Measurements from ENCODE around the gene PKP1. TPM values are rescaled to one million over a fixed set of nuclear protein-coding genes. Genes with fewer than 3 reads are reported as not detected.

PKP1 gene
- polyA plus RNA-seq, 12 donors: 3.8 to 125 (median 6.6) TPM; not detected in 1

DNA sequence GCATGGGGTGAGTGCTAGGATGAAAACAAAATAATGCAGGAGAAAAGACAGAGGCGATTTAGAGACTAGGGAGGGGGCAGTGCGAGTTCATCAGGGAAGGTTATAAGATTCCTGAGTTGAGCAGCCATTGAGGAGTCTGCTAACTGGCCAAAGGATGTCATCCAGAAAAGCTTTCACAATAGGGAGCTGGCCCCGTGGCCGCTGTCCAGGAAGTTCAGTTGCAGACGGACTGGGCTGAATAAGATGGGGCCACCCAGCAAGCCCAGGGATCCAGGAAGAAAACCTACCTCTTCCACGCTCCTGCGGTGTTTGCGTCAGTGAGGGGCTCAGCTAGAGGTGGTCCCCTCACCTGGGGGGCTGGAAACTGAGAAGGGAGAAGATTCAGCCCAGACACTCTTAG is 4.0 kb upstream of the PKP1 start:
- DNase-seq: no peak

DNA sequence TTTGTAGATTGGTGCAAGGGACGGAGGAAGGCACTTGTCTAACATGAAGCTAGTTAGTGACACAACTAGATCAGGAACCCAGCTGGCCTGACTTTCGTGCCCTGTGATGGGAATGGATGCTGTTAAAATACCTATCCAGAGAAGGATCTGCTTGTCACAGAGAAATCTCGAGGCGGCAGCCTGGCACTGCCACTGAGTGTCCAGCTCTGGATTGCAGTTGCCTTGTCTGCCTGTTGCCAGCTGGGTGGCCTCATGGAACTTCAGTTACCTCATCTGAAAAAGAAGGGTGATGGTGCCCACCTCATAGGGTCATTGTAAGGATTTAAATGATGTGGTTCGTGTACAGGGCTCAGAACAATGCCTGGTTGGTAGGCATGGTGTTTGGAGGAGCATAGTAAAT is 2.4 kb upstream of the PKP1 start:
- no peak for DNase-seq

- DNase-seq: no peak
Measured at GRCh38 chr1:201281573-201281972, 1.7 kb upstream of the PKP1 start.

DNA sequence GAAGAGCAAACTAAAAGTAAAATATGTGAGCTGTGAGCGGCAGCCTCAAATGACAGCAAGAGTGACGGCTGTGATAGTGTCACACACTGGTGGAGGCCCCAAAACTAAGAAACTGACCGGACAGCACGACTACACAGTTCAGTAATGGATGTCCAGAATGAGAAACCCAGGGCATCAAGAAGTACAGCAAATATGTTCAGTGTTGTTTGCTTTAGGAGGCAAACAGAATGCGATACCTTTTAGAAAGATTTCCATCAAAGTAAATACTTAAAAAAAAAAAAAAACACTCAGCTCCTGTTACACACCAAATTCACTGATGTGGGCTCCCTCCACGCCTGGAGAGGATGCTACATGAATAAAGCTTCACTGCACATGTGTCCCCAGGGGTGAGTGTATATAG is 1.1 kb upstream of the PKP1 start:
- DNase-seq: no peak

- DNase-seq: no peak
Measured at GRCh38 chr1:201283836-201284553, 689 bp downstream of the PKP1 start.

- DNase-seq: no peak
Measured at GRCh38 chr1:201284636-201285035, 1.3 kb downstream of the PKP1 start.

DNA sequence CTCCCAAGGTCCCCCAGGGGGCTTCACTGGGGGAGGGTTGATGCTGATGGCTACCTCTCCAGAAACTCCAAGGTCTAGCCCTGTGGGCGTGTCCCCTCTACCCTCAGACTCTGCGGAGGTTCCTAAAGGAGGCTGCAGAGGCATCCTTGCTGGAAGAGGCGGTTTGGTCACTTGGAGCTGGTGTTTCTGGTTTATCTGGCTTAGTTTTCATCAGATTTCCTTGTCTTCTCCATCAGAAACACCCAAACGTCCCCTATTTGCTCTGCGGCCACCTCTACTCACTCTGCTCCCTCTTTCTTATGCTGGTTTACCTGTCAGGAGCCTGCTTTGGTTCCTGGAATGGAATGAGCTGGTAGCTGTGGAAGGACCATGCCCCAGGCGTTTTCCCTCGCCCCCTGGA is 2.5 kb downstream of the PKP1 start:
- DNase-seq: no peak

- DNase-seq: no peak
Measured at GRCh38 chr1:201286445-201286844, 3.1 kb downstream of the PKP1 start.

DNA sequence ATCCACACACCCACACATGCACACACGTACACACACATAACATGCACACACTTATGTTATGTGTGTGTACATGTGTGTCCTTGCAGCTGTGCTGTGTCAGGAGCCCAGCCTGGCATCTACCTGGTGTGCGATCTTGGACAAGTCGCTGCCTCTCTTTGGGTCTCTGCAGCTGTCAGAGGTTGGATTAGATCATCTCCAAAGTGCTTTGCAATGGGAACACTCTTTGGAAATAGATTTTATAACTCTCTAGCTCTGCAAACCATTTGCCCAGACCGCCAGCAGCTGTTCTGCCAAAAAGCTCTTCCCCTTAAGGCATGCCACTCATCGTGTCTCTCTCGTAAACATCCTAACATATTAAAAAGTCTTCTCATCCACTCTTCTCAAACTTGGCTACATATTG is 4.7 kb downstream of the PKP1 start:
- DNase-seq: no peak

DNA sequence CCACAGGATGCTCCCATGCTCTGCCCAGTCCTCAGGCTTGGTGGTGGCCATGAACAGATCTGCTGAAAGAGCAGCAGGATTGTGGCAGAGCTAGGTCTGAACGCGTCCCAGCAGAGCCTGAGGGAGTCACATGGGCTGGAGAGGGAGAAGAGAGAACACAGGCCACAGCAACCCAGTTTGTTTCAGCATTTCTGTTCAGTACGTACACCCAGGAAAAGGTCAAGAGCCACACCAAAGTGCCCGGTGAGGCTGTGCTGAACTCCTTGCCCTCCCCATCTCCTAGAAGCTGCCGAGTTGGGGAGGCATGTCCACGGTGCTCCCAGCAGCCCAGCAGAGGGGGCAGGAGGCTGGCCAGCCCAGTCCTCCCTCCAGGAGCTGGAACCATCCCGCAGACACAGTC is 5.5 kb downstream of the PKP1 start:
- DNase-seq: no peak

- DNase-seq: no peak
Measured at GRCh38 chr1:201290551-201290950, 7.2 kb downstream of the PKP1 start.

- no peak for DNase-seq
Measured at GRCh38 chr1:201291916-201292315, 8.6 kb downstream of the PKP1 start.

- no peak for DNase-seq
Measured at GRCh38 chr1:201294876-201295275, 11.6 kb downstream of the PKP1 start.

GRCh38 chr1:201295346-201295745 is 12.0 kb downstream of the PKP1 start:
- no peak for DNase-seq

DNA sequence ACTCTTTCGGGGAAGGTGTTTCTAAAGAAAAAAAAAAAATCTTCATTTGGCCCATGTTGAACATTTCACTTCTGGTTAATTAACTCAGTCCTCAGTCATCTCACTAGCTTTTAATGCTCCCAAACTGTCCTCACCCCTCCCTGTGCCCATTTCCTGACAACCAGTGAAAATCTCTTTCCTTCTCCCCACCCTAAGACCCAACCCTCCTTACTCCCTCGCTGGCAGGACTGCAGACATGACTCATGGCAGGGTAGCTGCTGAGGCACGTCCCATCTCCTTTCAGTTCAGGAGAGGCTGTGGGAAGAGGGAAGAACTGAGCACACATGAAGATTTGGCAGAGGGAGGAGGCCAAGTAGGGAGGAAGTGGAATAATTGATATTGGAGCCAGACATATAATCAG is 12.6 kb downstream of the PKP1 start:
- DNase-seq: no peak

GRCh38 chr1:201296352-201296751 is 13.0 kb downstream of the PKP1 start:
- no peak for DNase-seq

DNA sequence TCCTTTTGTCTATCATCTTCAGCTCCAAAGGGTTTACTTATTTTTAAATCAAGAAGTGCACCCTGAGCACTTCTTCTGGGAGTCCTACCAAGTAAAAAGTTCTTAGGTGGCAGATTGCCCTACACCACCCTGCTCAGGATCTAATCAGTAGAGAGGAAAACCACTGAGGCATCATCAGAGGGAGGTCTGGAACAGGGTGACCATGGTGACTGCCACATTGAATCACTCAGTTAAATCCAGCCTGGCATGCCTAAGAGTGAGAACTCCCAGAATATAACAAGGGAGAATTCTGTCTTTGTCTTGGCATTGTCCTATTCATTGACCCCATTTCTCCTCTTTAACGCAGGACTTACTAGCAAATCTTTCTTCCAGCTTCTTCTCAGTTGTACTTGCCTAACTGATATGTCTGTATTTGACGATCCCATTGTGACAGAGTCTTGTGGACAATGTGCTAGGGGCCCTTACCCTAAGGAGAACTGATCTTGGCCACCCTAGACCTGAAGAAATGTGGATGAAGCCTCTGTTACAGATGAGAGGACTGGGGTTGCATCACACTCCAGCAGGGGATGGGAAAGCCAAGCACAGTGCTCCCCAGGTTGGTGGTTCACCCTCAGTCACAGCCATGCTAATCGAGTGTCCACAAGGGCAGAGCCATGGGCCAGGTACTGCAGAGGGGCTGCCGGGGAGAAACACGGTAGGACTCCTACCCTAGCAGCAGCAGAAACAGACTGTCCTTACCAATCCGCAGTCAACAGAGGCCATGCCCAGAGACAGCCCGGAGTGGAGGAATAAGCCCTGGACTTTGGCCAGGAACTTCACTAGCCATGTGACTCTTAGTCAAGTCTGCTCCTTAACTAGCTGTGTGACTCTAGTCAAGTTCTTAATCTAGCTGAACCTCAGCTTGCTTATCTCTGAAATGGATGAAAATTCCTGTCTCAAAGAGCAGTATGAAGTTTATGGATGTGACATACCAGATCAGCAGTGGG is 15.4 kb downstream of the PKP1 start:
- DNase-seq: no peak

GRCh38 chr1:201299968-201300367 is 16.7 kb downstream of the PKP1 start:
- no peak for DNase-seq

DNA sequence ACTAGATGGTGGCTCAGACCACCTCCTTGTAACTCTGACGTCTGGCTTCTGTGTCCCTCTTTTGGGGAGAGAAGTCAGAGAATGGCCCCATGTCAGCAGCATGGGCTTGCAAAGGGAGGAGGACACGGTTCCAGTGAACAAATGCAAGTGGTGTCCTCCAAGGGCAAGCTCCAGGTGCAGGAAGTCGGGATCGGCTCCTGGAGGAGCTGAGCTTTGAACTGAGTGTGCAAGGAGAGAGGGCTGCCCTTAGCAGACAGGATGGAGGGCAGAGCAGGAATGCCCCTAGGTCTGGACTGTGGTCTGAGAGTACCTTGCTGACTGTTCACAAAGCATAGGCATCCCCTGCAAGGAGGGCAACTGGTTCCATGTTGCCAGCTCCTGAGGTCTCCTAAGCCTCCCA is 17.3 kb downstream of the PKP1 start:
- no peak for DNase-seq

DNA sequence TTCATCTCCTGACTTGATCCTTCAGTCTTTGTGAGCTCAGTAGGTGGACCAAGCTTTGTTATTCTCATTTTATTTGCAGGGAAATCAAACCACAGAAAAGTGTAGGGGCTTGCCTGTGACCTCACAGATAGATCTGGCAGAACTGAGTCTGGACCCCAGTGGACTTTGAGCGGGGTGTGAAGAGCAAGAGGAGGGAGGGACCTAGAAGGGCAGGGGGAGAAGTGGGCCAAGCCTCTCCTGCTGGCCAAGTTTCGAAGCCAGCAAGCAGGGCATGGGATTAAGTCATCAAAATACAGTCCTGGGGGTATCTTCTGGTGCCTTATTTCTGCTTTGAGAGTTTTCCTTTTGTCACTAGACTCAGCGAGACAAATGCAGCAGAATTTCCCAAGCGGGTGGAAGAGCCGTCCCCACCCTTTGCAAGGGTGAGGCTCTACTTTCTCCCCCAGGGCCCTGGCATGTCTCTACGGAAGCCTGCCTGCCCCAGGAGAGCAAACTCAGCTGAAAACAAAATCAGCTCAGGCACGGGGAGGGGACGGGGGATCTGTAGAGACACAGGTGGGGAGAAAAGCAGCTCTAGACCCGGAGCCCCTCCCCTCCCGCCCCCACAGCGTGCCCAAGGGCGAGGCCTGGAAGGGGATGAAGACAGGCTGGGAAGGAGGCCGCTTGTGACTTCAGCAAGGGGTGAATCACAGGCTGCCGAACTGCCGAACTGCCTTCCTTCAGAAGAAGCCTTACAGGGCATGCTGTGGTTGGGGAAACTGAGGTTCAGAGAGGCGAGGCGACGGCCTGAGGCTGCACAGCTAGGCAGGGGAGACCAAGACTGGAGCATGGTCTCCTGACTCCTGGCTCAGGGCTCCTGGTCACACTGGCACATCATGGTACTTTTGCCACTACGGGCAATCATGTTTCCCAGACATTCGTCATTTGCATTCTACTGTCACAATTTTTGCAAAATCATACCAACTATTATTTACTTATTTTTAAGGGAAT is 19.2 kb downstream of the PKP1 start:
- no peak for DNase-seq

- no peak for DNase-seq
Measured at GRCh38 chr1:201304126-201304525, 20.8 kb downstream of the PKP1 start.

- no peak for DNase-seq
Measured at GRCh38 chr1:201305815-201306214, 22.5 kb downstream of the PKP1 start.

All from muscle of arm (tissue), 12 donors.